HG03432 (cell line): ENCODE data around the gene RNU1-3.
"Not testable (repeated sequence)": the region's sequence is repeated elsewhere in the genome, so short reads cannot be mapped to it uniquely, and the experiment has no call there.

Source experiments
- ATAC-seq: cut with Tn5 transposase; IDR thresholded peaks from one replicate; pipeline ENCODE4 v1.9.1; 2021; ENCODE audit warnings: mild to moderate bottlenecking, moderate library complexity; ENCODE audit not compliant: unreplicated experiment

Gene RNU1-3

DNA sequence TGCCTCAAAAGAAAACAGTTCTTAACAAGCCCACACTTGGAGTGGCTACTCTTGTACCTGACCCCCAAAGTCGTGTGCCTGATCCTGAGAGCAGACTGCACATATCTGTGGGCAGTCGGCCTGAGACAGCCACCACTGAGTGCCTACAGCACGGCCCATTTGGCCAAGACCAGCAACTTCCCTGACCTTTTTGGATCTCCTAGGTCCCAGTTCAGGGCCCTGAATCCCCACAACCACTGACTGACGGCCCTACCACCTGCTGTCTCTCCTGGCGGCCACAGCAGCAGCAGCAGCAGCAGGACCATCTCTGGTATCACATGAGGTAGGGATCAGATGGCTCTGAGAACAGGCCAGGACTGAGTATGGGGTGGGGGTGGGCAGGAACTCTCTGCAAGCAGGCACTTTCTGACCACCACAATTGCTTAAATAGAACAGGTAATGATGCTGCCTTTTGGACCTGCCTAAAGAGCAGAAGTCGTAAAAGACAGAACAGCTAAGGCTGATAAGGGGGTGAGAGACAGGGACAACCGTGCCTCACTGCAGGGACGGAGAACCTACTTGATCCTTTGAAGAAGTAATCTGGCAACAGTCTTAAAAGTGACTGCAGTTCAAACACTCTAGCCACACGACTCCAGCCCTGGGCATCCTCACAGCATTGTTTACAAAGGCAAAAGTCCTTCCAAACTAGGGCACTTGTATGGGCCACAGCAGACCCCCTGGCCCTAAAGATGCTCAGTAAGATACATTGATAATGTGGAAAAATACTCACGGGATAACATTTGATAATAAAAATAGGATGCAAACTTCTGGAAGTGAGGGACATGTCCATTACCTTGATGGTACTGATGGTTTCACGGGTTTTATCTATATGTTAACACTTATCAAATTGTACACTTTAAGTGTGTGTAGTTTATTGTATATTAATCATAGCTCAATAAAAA, 27.4 kb downstream of the RNU1-3 start:
- ATAC-seq, result not testable (repeated sequence)

DNA sequence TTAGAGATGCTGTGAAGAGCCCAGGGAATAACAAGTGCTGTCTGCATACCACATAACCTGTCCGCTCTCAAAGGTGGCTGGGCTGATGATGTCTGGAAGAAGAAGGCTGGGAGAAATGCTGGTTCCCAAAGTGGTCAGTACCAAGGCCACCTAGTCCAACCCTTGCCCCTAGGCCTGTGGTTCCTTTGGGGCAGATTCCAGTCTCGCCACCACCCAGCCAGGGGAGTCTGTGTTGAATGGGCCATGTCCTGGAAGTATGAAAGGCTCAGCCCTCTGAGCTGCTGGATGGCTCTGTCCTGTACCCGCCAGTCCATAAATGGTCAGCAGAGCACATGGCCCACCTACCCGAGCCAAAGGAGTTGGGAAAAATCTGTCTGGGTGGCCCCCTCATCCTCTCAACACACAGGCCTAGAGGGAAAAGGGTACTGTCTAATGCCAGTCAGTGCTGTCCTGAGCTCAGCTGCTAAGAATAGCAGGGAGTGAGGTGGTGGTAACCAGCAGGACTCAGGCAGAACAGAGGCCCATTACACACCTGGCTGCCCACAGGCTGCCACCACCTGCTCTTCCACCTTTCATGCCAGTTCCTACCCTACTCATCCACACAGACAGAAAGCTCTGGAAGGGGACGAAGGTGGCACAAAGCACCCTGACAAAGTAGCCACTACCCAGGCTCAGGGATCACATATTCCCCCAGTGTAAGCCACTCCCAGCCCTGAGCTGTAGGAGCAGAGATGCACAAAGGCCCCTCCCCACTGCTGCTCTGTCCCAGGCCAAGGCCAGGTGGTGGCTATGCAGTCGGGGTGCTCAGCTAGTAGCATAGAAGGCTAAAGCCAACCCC, 28.6 kb downstream of the RNU1-3 start:
- ATAC-seq, result not testable (repeated sequence)

DNA sequence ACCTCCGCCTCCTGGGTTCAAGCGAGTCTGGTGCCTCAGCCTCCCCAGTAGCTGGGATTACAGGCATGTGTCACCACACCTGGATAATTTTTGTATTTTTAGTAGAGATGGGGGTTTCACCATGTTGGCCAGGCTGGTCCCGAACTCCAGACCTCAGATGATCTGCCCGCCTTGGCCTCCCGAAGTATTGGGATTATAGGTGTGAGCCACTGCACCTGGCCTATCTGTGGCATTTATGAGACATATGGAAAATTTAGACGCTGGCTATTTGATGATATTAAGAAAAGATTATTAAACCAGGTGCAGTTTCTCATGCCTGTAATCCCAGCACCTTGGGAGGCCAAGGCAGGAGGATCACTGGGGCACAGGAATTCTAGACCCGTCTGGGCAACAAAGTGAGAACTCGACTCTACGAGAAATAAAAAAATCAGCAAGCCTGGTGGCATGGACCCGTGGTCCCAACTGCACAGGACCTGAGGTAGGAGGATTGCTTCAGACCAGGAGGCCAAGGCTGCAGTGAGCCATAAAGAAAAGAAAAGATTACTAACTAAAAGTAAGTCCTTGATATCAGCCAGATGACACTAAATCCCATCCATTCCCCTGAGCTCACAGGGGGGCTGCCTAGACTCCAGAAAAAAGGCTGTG, 30.1 kb downstream of the RNU1-3 start:
- not testable (repeated sequence) for ATAC-seq

DNA sequence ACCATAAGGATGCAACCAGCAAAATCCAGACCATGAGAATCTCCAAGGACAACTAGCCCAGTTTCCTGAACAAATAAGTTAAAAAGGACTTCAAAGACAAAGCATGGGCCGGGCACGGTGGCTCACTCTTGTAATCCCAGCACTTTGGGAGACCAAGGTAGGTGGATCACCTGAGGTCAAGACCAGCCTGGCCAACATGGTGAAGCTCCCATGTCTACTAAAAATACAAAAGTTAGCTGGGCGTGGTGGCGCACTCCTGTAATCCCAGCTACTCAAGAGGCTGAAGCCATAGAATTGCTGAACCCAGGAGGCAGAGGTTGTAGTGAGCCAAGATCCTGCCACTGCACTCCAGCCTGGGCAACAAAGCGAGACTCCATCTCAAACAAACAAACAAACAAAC, 30.8 kb downstream of the RNU1-3 start:
- ATAC-seq, result not testable (repeated sequence)

DNA sequence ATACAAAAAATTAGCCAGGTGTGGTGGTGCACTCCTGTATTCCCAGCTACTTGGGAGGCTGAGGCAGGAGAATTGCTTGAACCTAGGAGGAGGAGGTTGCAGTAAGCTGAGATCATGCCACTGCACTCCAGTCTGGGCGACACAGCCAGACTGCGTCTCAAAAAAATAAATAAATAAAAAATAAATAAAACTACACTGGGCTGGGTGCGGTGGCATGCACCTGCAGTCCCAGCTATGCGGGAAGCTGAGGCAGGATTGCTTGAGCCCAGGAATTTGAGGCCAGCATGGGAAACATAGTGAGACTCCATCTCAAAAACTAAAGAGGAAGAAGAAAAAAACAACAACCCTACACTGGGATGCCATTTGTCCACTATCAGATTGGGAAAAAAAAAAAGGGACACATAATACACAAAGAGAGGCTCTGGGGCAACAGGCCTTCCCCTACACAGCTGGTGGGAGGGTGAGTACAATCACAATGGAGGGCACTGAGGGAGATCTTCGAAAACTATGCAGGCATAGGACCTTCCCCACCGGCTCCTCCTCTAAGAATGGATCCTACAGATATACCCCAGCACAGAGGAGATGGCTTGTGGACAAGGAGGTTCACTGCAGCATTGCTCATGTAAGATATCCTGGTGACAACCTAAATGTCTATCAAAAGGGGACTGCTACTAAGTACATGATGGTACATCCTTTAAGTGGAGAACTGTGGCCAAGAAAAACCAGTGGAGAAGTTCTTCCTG, 33.0 kb downstream of the RNU1-3 start:
- not testable (repeated sequence) for ATAC-seq

DNA sequence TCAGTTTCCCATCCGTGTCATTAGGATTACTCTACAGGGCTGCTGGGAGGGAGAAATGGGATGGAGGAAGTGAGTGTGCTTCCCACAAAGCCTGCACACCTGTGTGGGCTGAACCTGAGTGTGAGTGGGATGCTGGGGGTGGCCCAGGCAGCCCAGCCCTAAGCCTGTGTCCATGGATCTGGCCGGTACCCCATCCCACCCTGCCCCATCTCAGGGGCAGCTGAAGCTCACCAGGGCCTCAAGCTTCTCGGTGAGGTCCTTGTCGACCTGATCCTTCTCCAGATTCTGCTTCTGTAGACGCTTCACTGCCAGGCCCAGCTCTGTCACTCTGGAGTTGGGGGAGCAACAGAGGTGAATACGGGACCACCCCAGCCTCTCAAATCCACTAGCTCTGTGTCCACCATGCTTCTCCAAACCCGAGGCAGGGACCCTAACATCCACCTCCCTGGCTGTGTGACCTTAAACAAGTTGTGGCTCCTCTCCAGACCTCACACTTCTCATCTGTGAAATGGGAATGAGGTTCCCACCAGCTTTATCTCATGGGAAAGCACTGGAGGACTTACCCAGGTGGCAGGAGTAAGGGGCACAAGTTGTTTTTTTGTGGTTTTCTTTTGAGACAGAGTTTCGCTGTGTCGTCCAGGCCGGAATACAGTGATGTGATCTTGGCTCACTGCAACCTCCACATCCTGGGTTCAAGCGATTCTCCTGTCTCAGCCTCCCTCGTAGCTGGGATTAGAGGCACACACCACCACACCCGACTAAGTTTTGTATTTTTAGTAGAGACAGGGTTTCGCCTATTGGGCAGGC, 34.5 kb downstream of the RNU1-3 start:
- ATAC-seq, result not testable (repeated sequence)

DNA sequence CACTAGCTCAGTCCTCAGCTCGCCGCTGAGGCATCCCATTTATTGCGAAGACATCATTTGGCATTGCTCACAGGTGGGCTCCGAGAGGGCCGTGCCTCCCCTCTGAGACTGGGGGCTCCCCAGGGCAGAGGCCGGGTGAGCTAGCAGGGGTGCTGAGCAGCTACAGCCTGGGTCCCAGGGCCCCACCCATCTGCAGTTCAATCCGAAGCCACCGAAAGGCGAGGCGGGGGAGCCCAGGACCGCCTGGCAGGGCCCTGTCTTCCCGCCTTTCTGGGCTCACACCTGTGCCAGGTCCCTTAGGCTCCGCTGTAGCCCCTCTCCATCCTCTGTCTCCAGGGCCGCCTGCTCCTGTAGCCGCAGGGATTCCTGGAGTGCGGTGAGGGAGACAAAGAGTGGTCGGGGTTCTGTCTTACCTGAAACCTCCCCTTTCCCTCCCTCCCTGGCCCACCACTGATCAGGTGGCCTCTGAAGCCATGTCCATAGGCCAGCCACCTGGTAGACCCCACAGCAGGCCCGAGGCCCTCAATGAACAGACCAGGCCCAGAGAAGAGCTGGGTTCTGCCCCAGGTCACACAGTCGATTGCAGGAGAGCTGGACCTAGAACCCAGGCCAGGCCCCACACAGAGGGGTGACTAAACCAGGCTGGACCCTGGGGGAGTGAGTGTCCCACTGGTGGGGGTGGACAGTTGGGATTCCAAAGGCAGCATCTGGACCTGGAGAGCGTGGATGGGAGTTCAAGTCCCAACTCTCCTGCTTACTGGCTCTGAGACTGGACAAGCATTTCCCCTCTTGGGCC, 35.3 kb downstream of the RNU1-3 start:
- no peak for ATAC-seq

DNA sequence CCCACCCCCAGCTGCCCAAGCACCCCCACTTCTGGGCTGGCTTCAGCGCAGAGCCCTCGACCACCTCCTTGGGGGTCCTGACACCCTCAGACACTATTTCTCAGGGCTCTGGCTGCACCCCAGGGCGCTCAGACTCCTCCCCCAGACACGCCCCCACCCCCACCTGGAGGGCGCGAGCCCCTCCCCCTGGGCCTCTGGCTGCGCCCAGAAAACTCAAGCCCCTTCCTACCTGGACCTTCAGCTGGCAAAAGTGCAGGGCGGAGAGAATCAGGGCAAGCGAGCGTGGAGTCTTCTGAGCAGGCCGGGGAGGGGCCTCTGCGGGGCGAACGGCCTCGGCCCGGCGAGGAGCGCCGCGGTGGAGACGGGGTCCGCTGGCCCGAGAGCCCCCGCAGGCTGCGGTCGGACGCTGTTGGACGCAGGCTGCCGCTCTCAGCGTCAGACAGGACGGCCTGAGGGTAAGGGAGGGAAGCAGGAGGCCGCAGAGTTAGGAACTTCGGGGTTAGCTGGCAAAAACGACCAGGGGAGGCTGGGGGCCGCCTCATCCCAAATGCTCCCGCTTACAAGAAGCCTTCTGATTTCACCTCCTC, 36.0 kb downstream of the RNU1-3 start:
- ATAC-seq, result no peak

DNA sequence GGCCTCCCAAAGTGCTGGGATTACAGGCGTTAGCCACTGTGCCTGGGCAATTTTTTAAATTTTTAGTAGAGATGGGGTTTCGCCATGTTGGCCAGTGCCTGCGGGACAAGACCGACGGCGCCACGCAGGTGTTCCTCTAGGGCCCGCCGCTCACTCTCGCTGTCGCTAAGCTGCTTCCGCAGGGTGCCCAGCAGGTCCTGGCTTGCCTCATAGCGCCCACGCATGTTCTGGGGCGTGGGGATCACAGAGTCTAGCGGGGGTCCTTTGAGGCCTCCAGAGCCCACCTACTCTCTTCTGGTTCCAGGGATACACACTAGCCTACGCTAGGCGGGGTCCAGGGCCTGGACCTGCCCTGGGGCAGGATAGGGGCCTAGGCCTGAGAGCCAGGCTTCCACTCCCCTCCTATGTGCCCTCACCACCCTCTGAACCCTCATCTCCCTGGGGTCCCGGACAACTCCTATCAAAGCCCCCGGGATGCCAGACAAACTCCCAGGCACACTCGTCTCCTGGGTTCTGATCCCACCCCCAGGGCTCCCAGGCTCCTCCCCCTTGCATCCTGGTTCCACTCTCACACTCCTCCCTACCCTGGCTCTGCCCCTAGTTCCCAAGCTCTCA, 36.7 kb downstream of the RNU1-3 start:
- not testable (repeated sequence) for ATAC-seq

DNA sequence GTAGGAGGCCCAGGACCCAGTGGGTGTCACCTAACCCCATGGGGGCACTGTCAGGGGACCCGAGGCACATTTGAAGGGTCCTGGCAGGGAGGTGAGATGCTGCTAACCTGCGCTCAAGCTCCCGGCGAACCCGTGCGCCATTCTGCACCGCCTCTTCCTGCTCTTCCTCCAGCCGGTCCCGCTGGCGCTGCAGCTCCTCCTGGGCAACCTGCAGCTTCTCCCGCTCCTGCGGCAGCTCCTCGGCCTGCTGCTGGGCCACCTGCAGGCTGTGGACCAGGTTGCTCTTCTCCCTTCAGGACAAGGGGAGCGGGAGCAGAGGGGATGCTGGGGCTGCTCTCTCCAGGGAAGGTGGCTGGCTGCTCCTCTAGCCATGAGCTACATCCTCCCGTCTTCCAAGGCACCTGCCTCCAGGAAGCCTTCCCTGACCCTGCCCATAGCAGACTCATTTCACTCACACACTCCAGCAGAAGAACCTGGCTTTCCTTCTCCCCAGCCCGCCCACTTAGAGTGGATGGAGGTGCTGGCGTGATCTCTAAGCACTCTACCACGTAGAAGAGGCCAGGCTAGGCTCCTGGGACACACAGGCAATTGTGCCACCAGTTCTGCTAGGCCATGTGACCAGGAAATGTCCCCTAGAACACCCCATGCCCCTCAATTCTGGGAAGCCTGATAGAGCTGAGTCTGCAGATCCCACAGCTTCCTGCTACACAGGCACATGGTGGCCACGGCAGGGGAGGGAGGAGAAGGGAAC, 38.2 kb downstream of the RNU1-3 start:
- no peak for ATAC-seq

DNA sequence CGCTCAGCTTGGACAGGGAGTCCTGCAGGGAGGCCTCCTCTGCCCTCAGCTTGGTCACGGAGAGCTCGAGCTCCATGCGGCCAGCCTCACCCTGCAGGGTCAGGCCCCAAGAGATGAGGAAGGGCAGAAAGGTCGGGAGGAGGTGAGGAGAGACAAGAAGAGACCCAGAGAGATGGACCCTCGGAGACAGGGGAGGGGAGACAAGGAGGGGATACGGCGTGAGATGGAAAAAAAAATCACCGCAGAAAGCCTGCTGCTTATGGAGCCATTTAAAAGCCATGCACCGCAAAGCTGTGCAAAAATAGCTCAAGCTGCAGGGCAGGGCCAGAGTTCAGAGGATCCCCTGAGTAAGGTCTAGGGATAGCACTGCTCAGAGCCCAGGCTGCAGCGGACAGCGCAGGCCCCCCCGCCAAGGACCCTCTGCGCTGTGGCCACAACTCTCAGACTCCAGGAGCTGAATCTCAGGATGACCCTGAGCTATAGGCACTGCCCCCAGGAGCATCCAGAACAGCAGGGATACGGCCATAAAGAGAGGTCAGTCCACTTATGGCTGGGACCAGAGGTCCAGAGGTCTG, 40.3 kb downstream of the RNU1-3 start:
- not testable (repeated sequence) for ATAC-seq

DNA sequence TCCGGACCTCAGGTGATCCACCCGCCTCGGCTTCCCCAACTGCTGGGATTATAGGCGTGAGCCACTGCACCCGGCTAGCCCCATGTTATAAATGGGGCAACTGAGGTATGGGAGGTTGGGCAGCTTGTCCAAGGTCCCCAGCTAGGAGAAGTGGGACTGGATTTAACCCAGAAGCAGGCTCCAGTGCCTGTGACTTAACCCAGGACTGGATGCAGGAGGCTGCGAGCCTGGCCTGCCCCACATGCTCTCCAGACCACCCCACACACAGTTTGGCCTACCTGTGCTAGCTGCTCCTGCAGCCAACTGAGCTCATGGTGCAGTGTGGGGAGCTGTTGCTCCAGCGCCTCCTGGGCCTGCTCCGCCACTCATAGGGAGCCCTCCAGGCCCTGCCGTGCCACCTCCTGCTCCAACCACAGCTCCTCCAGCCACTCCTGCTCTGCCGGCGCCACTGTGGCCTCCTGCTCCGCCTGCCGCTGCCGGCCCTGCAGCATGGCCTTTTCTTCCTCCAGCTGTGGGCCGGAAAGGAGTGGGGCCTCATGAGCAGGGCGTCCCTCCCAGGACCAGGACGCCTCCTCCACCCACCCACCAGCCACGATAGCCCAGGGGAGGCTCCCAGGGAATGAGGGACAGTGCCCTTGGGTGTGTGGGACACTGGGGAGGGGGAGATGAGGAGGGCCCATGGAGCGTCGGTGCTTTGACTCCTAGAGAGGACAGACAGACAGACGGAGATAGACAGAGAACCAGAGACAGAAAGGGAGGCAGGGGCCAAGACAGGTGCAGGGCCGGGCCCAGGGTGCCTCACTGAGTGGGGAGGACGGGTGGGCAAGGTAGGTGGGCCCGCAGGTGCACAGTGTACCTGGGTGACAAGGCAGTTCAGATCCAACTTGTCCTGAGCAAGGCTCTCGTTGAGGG, 41.0 kb downstream of the RNU1-3 start:
- no peak for ATAC-seq

DNA sequence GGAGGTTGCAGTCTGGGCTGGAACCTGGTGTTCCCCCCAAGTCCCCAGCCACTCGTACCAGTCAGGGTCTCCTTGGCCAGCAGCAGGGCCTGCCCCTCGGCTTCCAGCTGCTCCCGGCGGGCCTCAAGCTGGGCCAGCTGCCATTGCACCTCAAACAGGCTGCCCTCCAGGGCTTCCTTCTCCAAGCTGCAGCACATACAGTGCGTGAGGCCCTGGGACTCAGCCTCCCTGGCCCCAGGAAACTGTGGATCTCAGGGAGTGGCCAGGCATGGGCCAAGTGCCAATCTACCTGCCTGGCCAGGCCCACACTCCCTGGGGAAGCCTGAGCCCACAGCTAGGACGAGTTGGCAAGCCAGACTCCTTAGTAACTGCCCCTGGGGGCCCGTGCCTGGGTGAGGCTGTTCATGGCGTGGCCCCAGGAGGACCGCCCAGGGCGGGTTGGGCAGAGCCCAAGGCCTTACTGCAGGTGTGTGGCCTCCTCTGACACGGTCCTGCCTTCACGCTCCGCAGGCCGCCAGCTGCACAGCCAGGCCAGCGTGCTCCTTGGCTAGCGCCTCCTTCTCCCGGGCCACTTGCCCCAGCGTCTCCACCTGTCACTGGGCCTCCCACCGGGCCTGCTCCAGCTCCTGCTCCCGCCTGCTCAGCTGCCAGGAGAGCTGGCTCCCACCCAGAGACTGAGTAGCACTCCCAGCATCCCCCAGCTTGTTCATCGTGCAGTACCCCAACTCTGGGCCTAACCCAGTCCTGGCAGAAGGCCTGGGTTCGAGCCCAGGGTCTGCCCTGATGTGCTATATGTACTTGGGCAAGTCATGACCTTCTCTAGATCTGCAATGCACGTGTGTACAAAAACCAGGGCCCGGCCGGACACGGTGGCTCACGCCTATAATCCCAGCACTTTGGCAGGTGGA, 42.7 kb downstream of the RNU1-3 start:
- ATAC-seq, result not testable (repeated sequence)

DNA sequence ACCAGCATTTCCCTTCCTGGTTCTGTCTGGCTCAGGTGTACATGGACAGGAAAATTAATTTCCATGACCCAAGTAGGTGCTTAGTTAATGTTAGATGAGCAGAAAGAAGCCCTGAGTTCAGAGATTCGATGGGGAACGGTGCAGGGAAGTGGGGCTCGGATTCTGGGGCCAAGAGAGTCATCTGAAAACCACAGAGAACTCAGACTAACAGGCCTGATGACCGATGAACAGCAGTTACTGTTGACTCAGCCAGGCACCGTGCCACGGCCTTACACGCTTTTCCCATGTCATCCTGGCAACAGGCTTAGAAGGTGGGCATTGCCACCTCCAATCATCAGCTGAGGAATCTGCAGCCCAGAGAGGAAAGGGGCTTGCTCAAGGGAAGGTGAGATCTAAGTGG, 43.4 kb downstream of the RNU1-3 start:
- ATAC-seq, result not testable (repeated sequence)
